NCI-H748 (cell line): ENCODE data around the gene KCNRG.
"Not testable (repeated sequence)": the region's sequence is repeated elsewhere in the genome, so short reads cannot be mapped to it uniquely, and the experiment has no call there.

Source experiments
- DNase-seq: peaks from one replicate; lab custom pipeline; 2025; ENCODE audit not compliant: unreplicated experiment; lab: John Stamatoyannopoulos, UW

Gene KCNRG

GRCh38 chr13:50011461-50011860 is 3.8 kb upstream of the KCNRG start:
- DNase-seq: no peak

GRCh38 chr13:50012396-50013169 is 2.7 kb upstream of the KCNRG start:
- no peak for DNase-seq

GRCh38 chr13:50014386-50014785 is 858 bp upstream of the KCNRG start:
- no peak for DNase-seq

- no peak for DNase-seq
Measured at GRCh38 chr13:50015750-50016149, 506 bp downstream of the KCNRG start.

- DNase-seq: no peak
Measured at GRCh38 chr13:50016444-50016843, 1.2 kb downstream of the KCNRG start.

GRCh38 chr13:50017819-50018218 is 2.6 kb downstream of the KCNRG start:
- DNase-seq: no peak

- no peak for DNase-seq
Measured at GRCh38 chr13:50025436-50025835, 10.2 kb downstream of the KCNRG start.

GRCh38 chr13:50026788-50027473 is 11.7 kb downstream of the KCNRG start:
- no peak for DNase-seq

- DNase-seq: no peak
Measured at GRCh38 chr13:50030315-50030714, 15.1 kb downstream of the KCNRG start.

GRCh38 chr13:50033725-50034124 is 18.5 kb downstream of the KCNRG start:
- no peak for DNase-seq

GRCh38 chr13:50037788-50038187 is 22.5 kb downstream of the KCNRG start:
- DNase-seq: no peak

GRCh38 chr13:50038266-50038665 is 23.0 kb downstream of the KCNRG start:
- no peak for DNase-seq

GRCh38 chr13:50052478-50052877 is 37.2 kb downstream of the KCNRG start:
- no peak for DNase-seq

GRCh38 chr13:50053844-50054243 is 38.6 kb downstream of the KCNRG start:
- DNase-seq: no peak

GRCh38 chr13:50055454-50055853 is 40.2 kb downstream of the KCNRG start:
- no peak for DNase-seq

GRCh38 chr13:50060718-50061117 is 45.5 kb downstream of the KCNRG start:
- DNase-seq: no peak

GRCh38 chr13:50062336-50062735 is 47.1 kb downstream of the KCNRG start:
- not testable (repeated sequence) for DNase-seq

GRCh38 chr13:50065712-50066111 is 50.5 kb downstream of the KCNRG start:
- no peak for DNase-seq

- DNase-seq: no peak
Measured at GRCh38 chr13:50068508-50068907, 53.3 kb downstream of the KCNRG start.

- DNase-seq: no peak
Measured at GRCh38 chr13:50069261-50069660, 54.0 kb downstream of the KCNRG start.

- DNase-seq: no peak
Measured at GRCh38 chr13:50070186-50070585, 54.9 kb downstream of the KCNRG start.
